ENCODE measurements around the gene CISD3. TPM values are rescaled to one million over a fixed set of nuclear protein-coding genes. Genes with fewer than 3 reads are reported as not detected.

The CISD3 gene
- total RNA-seq, 2 experiments from 2014 or later, result 30.4 to 37.3 TPM

Small RNAs within 50 kb of the gene (microRNA-seq; reads per million reads assigned to microRNA genes)
- 2.1 reads per million for gene MIR4726
- not detected for gene MIR4734

Other genes with a start within 250 kb of the CISD3 start
- under 1 TPM in 1 of 2 experiments, not detected in 1; 0.11 TPM for gene SRCIN1, start 124.4 kb upstream of the CISD3 start, total RNA-seq
- 1 to 10 TPM; 7.2 TPM for gene EPOP, start 55.4 kb upstream of the CISD3 start, total RNA-seq
- gene MLLT6, start 25.1 kb upstream of the CISD3 start, total RNA-seq, result 100 to 1,000 TPM; 333 to 343 TPM
- 1 to 10 TPM; 1.8 to 2.0 TPM for gene PCGF2, start 18.0 kb downstream of the CISD3 start, total RNA-seq
- gene PSMB3, start 22.4 kb downstream of the CISD3 start, total RNA-seq, result 100 to 1,000 TPM; 182 to 189 TPM
- 10 to 100 TPM; 55.1 to 58.0 TPM for gene PIP4K2B, start 69.2 kb downstream of the CISD3 start, total RNA-seq
- gene CWC25, start 95.0 kb downstream of the CISD3 start, total RNA-seq, result 10 to 100 TPM; 35.2 to 37.5 TPM
- gene RPL23, start 123.4 kb downstream of the CISD3 start, total RNA-seq, result 1,000 to 10,000 TPM; 1,166 to 1,188 TPM
- 100 to 1,000 TPM; 227 to 236 TPM for gene LASP1, start 139.7 kb downstream of the CISD3 start, total RNA-seq
- gene FBXO47, start 237.1 kb downstream of the CISD3 start, total RNA-seq, result under 1 TPM in 1 of 2 experiments, not detected in 1; 0.14 TPM

Data from activated naive CD8-positive, alpha-beta T cell treated with anti-CD3 and anti-CD28 coated beads, Interleukin-2, amount 10 ng/mL, durations not matched to agents 7 days and 5 days (primary cell).